GM12865 (cell line): ENCODE results near the gene CABP4.
"Not testable (repeated sequence)": the region's sequence is repeated elsewhere in the genome, so short reads cannot be mapped to it uniquely, and the experiment has no call there.

Source experiments
- DNase-seq: peaks from one replicate; pipeline ENCODE4 v3.0.0; 2010; ENCODE audit warnings: low read depth
- H3K4me3 ChIP-seq: 2 replicates; pipeline ENCODE4 v1.5.1; 2011; ENCODE audit warnings: mild to moderate bottlenecking, low read depth, low read length, control low read depth
- CTCF ChIP-seq: IDR thresholded peaks from 2 replicates; pipeline ENCODE4 v1.5.1; 2011; ENCODE audit warnings: low read length, control low read depth, low read depth, inconsistent platforms; ENCODE audit not compliant: insufficient read depth; ENCODE audit errors: missing control alignments

Gene CABP4

GRCh38 chr11:67423891-67424613 is 31.1 kb upstream of the CABP4 start:
- no peak for TF ChIP-seq CTCF
- no peak for DNase-seq
- no peak overlapping the region for H3K4me3 ChIP-seq

GRCh38 chr11:67427364-67427859 is 27.7 kb upstream of the CABP4 start:
- DNase-seq: not testable (repeated sequence)
- peak overlapping the region; percentile 91 for H3K4me3 ChIP-seq

GRCh38 chr11:67428052-67429001 is 26.8 kb upstream of the CABP4 start, which contains the start of gene RPS6KB2:
TSS of gene RPS6KB2 (plus strand) at chr11:67428494. CDS start at chr11:67428546, 52 bp downstream.
- peak within 1 kb of the TSS; percentile 91 for H3K4me3 ChIP-seq

GRCh38 chr11:67429038-67429668 is 26.0 kb upstream of the CABP4 start:
- DNase-seq: no peak
- TF ChIP-seq CTCF: no peak
- peak overlapping the region; percentile 91 for H3K4me3 ChIP-seq

More at GRCh38 chr11:67428052-67429001, 26.8 kb upstream of the CABP4 start, which contains the start of gene RPS6KB2:
- DNase-seq: peak; percentile 98
- TF ChIP-seq CTCF: no peak

DNA sequence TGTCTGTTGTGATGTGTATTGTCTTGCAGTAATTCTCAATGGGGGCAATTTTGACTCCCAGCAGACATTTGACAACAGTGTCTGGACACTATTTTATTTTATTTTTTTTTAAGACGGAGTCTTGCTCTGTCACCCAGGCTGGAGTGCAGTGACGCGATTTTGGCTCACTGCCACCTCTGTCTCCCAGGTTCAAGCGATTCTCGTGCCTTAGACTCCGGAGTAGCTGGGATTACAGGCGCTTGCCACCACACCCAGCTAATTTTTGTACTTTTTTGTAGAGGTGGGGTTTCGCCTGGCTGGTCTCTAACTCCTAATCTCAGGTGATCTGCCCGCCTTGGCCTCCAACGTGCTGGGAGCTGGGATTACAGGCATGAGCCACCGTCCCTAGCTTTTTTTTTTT is 25.4 kb upstream of the CABP4 start:
- no peak overlapping the region for H3K4me3 ChIP-seq
- no peak for TF ChIP-seq CTCF
- DNase-seq: no peak

GRCh38 chr11:67431346-67432249 is 23.6 kb upstream of the CABP4 start:
- no peak for TF ChIP-seq CTCF
- DNase-seq: no peak
- no peak overlapping the region for H3K4me3 ChIP-seq
